Kidney epithelial cell (primary cell): ENCODE results near the gene FAM168B. TPM values are rescaled to one million over a fixed set of nuclear protein-coding genes. Genes with fewer than 3 reads are reported as not detected.

Source experiments
- DNase-seq: peaks from one replicate; pipeline ENCODE4 v3.0.0-alpha.2; 2010; ENCODE audit warnings: low read depth
- H3K27me3 ChIP-seq: 2 replicates; pipeline ENCODE4 v1.6.0; 2011; ENCODE audit warnings: low read length; ENCODE audit not compliant: control insufficient read depth, insufficient read depth
- H3K36me3 ChIP-seq: 2 replicates; pipeline ENCODE4 v1.5.1; 2011; ENCODE audit warnings: low read length; ENCODE audit not compliant: control insufficient read depth, insufficient read depth
- H3K4me3 ChIP-seq: 2 replicates; pipeline ENCODE4 v1.5.1; 2011; ENCODE audit warnings: low read depth, mild to moderate bottlenecking, control low read depth, low read length
- total RNA-seq: library from RNA; depleted of rRNA; stranded (reverse); fragments of >200 nt; gene quantifications from 2 replicates; pipeline ENCODE4 v1.2.3, GENCODE V29; 2015
- TF ChIP-seq, protein P1 (sequence below): IDR thresholded peaks from 2 replicates; pipeline ENCODE4 v1.5.1; 2011; ENCODE audit warnings: mild to moderate bottlenecking, moderate library complexity, low read length, control low read depth, inconsistent platforms; ENCODE audit not compliant: insufficient read depth, poor library complexity, severe bottlenecking

FAM168B gene
- total RNA-seq, 1 donor from 2014 or later = 177 TPM

DNA sequence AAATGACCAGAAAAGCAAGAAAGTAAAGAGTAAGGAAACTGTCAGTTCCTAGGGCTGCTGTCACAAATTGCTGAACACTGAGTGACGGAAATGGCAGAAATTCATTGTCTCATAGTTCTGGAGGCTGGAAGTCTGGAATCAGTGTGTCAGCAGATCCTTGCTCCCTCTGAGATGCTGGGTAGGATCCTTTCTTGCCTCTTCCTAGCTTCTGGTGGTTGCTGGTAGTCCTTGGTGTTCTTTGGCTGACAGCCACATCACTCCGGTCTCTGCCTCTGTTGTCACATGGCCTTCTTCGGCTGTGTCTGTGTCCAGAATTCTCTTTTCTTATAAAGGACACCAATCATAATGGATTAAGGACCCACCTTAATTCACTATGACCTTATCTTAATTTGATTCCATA, 33.8 kb upstream of the FAM168B start:
- H3K4me3 ChIP-seq = no peak overlapping the region
- DNase-seq = no peak
- no peaks in the 10 kb centered on the region for H3K27me3 ChIP-seq
- TF ChIP-seq, protein P1, sequence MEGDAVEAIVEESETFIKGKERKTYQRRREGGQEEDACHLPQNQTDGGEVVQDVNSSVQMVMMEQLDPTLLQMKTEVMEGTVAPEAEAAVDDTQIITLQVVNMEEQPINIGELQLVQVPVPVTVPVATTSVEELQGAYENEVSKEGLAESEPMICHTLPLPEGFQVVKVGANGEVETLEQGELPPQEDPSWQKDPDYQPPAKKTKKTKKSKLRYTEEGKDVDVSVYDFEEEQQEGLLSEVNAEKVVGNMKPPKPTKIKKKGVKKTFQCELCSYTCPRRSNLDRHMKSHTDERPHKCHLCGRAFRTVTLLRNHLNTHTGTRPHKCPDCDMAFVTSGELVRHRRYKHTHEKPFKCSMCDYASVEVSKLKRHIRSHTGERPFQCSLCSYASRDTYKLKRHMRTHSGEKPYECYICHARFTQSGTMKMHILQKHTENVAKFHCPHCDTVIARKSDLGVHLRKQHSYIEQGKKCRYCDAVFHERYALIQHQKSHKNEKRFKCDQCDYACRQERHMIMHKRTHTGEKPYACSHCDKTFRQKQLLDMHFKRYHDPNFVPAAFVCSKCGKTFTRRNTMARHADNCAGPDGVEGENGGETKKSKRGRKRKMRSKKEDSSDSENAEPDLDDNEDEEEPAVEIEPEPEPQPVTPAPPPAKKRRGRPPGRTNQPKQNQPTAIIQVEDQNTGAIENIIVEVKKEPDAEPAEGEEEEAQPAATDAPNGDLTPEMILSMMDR = no peak
- peaks cover 3% of the 10 kb centered on the region for H3K36me3 ChIP-seq

- H3K4me3 ChIP-seq = no peak overlapping the region
- no peaks in the 10 kb centered on the region for H3K27me3 ChIP-seq
- H3K36me3 ChIP-seq = peaks cover 4% of the 10 kb centered on the region
- DNase-seq = no peak
- TF ChIP-seq, protein P1 = no peak
Observed at GRCh38 chr2:131126436-131126835, 33.2 kb upstream of the FAM168B start.

- Histone ChIP-seq H3K4me3 (no peak overlapping the region), H3K27me3 (no peaks in the 10 kb centered on the region), H3K36me3 (peaks cover 4% of the 10 kb centered on the region)
- no peak for DNase-seq
- TF ChIP-seq, protein P1 = no peak
Observed at GRCh38 chr2:131125195-131125757, 32.0 kb upstream of the FAM168B start.

DNA sequence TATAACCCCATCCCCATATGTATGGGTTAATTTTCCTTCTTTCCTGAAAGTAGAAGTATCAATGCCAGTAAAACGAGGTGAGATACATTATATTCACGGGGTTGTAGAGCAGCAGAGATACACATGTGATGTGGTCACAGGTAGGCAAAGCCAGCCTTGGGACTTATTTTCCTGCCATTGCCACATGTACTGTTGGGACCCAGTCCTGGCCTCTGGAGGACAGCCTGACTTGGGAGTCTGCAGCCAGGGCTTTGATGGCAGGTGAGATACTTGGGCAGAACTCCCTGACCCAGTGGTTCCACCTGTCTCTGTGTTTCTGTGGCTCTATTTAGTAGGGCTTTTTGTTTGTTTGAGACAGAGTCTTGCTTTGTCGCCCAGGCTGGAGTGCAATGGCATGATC, 29.9 kb upstream of the FAM168B start:
- Histone ChIP-seq H3K27me3 (no peaks in the 10 kb centered on the region), H3K36me3 (peaks cover 4% of the 10 kb centered on the region), H3K4me3 (no peak overlapping the region)
- TF ChIP-seq, protein P1 = no peak
- no peak for DNase-seq

DNA sequence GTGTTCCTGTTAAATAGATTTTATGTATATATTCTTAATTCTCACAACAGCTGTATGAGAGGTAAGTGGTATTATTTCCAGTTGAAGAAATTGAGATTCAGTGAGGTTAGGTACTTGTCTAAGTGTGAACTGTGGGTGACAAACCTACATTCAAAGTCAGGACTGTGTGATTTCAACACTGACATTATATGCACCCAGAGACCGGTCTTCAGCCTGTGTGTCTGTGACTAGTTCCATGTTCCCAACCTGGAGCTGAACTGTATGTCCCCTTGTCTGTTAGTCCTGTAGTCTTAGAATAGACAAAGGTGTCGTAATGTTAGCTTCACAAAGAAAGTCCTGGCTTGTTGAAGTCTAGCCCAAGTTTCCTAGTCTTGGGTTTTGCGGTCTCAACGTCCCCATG, 29.2 kb upstream of the FAM168B start:
- TF ChIP-seq, protein P1 = no peak
- Histone ChIP-seq H3K36me3 (peaks cover 4% of the 10 kb centered on the region), H3K4me3 (no peak overlapping the region), H3K27me3 (no peaks in the 10 kb centered on the region)
- DNase-seq = no peak

DNA sequence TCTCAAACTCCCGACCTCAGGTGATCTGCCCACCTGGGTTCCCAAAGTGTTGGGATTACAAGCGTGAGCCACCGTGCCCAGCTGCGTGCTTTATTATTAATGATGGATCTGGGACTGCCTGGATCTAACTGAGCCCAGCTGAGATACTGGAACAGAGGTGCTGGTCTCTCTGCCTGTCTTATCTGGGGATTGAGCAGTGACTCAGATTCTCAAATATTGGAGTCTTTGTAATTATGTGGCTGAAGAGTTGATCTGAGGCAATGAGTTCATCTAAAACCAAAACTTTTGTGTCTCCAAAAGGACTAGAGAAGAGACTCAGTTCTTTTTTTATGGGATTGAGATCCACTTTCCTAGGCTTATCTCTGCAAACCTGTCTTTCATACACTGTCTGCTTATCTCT, 28.2 kb upstream of the FAM168B start:
- H3K27me3 ChIP-seq = no peaks in the 10 kb centered on the region
- no peak for DNase-seq
- peaks cover 4% of the 10 kb centered on the region for H3K36me3 ChIP-seq
- no peak overlapping the region for H3K4me3 ChIP-seq
- TF ChIP-seq, protein P1 = no peak
